ENCODE measurements around the gene NR1H4.

The NR1H4 gene

DNA sequence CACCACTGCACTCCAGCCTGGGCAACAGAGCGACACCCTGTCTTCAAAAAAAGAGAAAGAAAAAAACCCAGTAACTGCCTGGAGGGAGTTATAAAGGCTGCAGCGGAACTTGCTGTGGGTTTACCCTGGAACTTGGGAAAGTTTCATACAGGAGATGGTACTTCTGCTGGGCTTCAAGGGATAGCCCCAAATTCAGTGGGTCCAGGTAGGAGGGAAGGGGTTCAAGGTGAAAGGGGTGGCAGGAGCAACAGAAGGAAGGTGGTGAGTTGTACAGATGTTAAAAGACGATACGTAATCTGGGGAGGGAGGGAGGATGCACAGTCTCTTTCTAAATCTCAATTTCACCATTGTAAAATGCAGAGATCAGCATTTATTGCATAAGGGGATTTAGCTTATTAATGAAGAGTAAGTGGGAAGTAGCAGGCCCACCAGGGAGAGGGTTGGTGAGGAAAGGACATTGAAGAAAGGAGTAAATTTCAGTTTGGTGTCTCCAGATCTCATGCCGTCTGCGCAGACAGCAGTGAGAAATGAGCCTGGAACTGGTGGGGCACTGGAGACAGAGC is 91.3 kb downstream of the NR1H4 start:
- H2BK15ac ChIP-seq (replicated peaks; ENCODE audit: low read depth): no peak overlapping the region
- no peak overlapping the region for H3K27ac ChIP-seq (ENCODE audit: low read depth, low read length)
- H3K9ac ChIP-seq (ENCODE audit: low read length): no peak overlapping the region
- no CpG with 5 or more reads among the region's 6 CpGs for WGBS (ENCODE audit: extremely low coverage, insufficient coverage, low lambda C conversion rate)
- no peaks in the 10 kb centered on the region for H3K36me3 ChIP-seq (ENCODE audit: control insufficient read depth, insufficient read depth, low read length)
- DNase-seq: no peak
- H3K4ac ChIP-seq (ENCODE audit: low read depth, low read length): peak overlapping the region; percentile 65
- no peak overlapping the region for H3K18ac ChIP-seq (ENCODE audit: low read length)
- no peak overlapping the region for H3K4me2 ChIP-seq (ENCODE audit: low read length)
- H4K5ac ChIP-seq (ENCODE audit: low read length): no peak overlapping the region
- H2BK120ac ChIP-seq (ENCODE audit: low read depth, low read length): no peak overlapping the region
- no peak overlapping the region for H3K4me3 ChIP-seq (ENCODE audit: low read length)
- no peaks in the 10 kb centered on the region for H3K79me1 ChIP-seq (ENCODE audit: low read length)
- H3K27me3 ChIP-seq (ENCODE audit: insufficient read depth, low read length, poor library complexity): no peaks in the 10 kb centered on the region
- H2BK5ac ChIP-seq (ENCODE audit: low read length): no peak overlapping the region
- H3K56ac ChIP-seq (ENCODE audit: low read length): peak overlapping the region; percentile 42
- H2AK5ac ChIP-seq (ENCODE audit: low read length): no peak overlapping the region
- H3K23ac ChIP-seq (ENCODE audit: low read length): no peak overlapping the region
- H4K8ac ChIP-seq (ENCODE audit: low read depth, low read length): no peak overlapping the region
- H3K79me2 ChIP-seq (ENCODE audit: control insufficient read depth, insufficient read depth, low read length): no peaks in the 10 kb centered on the region
- no peaks in the 10 kb centered on the region for H3K4me1 ChIP-seq (ENCODE audit: control insufficient read depth, low read depth, low read length)

DNA sequence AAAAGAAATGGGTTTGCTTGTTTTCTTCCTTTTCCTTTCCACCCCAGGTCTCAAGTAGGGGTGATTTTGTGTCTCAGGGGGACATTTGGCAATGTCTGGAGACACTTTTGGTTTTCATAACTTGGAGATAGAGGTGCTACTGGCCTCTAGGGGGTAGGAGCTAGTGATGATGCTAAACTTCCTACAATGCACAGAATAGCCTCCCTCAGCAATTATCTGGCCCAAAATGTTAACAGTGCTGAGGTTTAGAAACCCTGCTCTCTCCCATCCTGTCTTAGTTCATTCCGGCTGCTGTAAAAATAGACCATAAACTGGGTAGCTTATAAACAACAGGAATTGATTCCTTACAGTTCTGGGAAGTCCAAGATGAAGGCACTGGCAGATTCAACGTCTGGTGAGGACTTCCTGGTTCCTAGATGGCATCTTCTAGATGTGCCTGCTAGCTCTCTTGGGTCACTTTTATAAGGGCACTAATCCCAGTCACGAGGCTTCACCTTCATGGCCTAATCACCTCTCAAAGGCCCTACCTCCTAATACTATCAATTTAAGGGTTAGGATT is 92.4 kb downstream of the NR1H4 start:
- H3K9ac ChIP-seq (ENCODE audit: low read length): no peak overlapping the region
- no peak overlapping the region for H3K4ac ChIP-seq (ENCODE audit: low read depth, low read length)
- no peak overlapping the region for H3K27ac ChIP-seq (ENCODE audit: low read depth, low read length)
- no peaks in the 10 kb centered on the region for H3K79me1 ChIP-seq (ENCODE audit: low read length)
- no peak overlapping the region for H2BK5ac ChIP-seq (ENCODE audit: low read length)
- H3K79me2 ChIP-seq (ENCODE audit: control insufficient read depth, insufficient read depth, low read length): no peaks in the 10 kb centered on the region
- no peak overlapping the region for H3K4me3 ChIP-seq (ENCODE audit: low read length)
- no peak overlapping the region for H2BK120ac ChIP-seq (ENCODE audit: low read depth, low read length)
- no peak overlapping the region for H4K8ac ChIP-seq (ENCODE audit: low read depth, low read length)
- H2BK15ac ChIP-seq (replicated peaks; ENCODE audit: low read depth): no peak overlapping the region
- H3K18ac ChIP-seq (ENCODE audit: low read length): no peak overlapping the region
- no peak overlapping the region for H3K4me2 ChIP-seq (ENCODE audit: low read length)
- H3K4me1 ChIP-seq (ENCODE audit: control insufficient read depth, low read depth, low read length): no peaks in the 10 kb centered on the region
- no peak for DNase-seq
- no peaks in the 10 kb centered on the region for H3K36me3 ChIP-seq (ENCODE audit: control insufficient read depth, insufficient read depth, low read length)
- no peak overlapping the region for H3K56ac ChIP-seq (ENCODE audit: low read length)
- H2AK5ac ChIP-seq (ENCODE audit: low read length): no peak overlapping the region
- no peak overlapping the region for H4K5ac ChIP-seq (ENCODE audit: low read length)
- WGBS (ENCODE audit: extremely low coverage, insufficient coverage, low lambda C conversion rate): no CpG with 5 or more reads among the region's 3 CpGs
- H3K27me3 ChIP-seq (ENCODE audit: insufficient read depth, low read length, poor library complexity): no peaks in the 10 kb centered on the region
- no peak overlapping the region for H3K23ac ChIP-seq (ENCODE audit: low read length)

DNA sequence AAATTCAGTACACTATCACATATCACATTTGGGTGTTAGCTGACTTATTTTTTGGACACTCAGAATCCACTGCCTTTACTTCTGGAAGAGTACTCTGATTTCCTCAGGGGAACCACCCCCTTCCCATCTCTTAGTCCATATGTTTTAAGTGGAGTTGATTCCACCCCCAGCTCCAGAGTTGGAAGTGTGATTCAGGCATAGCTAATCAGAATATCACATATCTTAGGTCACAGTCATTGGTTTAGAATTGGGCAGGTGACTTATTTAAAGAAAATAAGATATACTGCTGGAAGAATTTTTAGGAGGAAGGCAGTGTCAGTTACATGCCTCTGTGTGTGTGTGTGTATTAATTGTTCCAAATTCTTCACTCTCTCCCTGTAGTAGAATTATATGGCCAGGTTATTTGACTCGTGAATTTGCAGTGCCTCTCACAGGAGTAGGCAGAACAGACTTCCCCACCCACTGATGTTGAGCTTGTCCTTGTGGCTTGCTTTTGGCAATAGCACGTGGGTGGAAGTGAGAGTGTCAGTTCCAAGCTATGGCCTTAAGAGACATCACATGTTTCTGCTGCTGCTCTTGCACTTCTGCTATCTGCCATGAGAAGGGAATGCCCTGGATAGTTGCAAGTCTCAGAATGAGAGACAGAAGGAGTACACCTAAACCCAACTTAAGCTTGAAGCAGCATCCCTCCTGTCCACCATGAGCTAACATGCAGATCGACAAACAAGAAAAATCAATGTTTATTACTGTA is 93.4 kb downstream of the NR1H4 start:
- no peak overlapping the region for H3K18ac ChIP-seq (ENCODE audit: low read length)
- H3K4ac ChIP-seq (ENCODE audit: low read depth, low read length): no peak overlapping the region
- no peak for DNase-seq
- no peak overlapping the region for H3K27ac ChIP-seq (ENCODE audit: low read depth, low read length)
- H3K4me2 ChIP-seq (ENCODE audit: low read length): no peak overlapping the region
- no peaks in the 10 kb centered on the region for H3K4me1 ChIP-seq (ENCODE audit: control insufficient read depth, low read depth, low read length)
- H3K79me2 ChIP-seq (ENCODE audit: control insufficient read depth, insufficient read depth, low read length): no peaks in the 10 kb centered on the region
- no peak overlapping the region for H2BK120ac ChIP-seq (ENCODE audit: low read depth, low read length)
- no CpG with 5 or more reads among the region's 3 CpGs for WGBS (ENCODE audit: extremely low coverage, insufficient coverage, low lambda C conversion rate)
- H3K9ac ChIP-seq (ENCODE audit: low read length): no peak overlapping the region
- no peak overlapping the region for H2BK15ac ChIP-seq (replicated peaks; ENCODE audit: low read depth)
- H3K56ac ChIP-seq (ENCODE audit: low read length): no peak overlapping the region
- H4K5ac ChIP-seq (ENCODE audit: low read length): no peak overlapping the region
- H3K36me3 ChIP-seq (ENCODE audit: control insufficient read depth, insufficient read depth, low read length): no peaks in the 10 kb centered on the region
- no peak overlapping the region for H3K23ac ChIP-seq (ENCODE audit: low read length)
- no peak overlapping the region for H4K8ac ChIP-seq (ENCODE audit: low read depth, low read length)
- H3K79me1 ChIP-seq (ENCODE audit: low read length): no peaks in the 10 kb centered on the region
- H3K4me3 ChIP-seq (ENCODE audit: low read length): no peak overlapping the region
- H2AK5ac ChIP-seq (ENCODE audit: low read length): no peak overlapping the region
- H2BK5ac ChIP-seq (ENCODE audit: low read length): no peak overlapping the region
- no peaks in the 10 kb centered on the region for H3K27me3 ChIP-seq (ENCODE audit: insufficient read depth, low read length, poor library complexity)

DNA sequence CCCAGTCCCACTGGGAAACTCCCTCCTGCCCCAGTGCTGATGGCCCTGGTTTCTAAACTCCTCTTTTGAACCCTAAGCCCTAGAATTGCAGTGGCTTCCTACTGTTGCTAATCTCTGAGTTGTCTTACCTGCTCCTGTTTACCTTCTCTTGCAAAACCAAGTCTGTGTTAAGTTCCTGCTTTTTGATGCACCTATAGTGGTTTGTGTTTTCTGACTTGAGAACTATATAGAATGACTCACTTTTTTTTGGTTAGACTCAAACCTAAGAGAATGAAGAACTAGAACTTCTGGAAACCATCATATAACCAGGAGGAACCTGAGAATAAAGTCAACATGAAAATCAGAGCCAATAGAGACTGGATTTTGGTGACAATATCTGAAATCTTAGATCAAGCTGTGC is 94.3 kb downstream of the NR1H4 start:
- H3K56ac ChIP-seq (ENCODE audit: low read length): no peak overlapping the region
- H4K8ac ChIP-seq (ENCODE audit: low read depth, low read length): no peak overlapping the region
- no peaks in the 10 kb centered on the region for H3K4me1 ChIP-seq (ENCODE audit: control insufficient read depth, low read depth, low read length)
- H2BK15ac ChIP-seq (replicated peaks; ENCODE audit: low read depth): no peak overlapping the region
- no peak overlapping the region for H3K27ac ChIP-seq (ENCODE audit: low read depth, low read length)
- no peaks in the 10 kb centered on the region for H3K36me3 ChIP-seq (ENCODE audit: control insufficient read depth, insufficient read depth, low read length)
- no peaks in the 10 kb centered on the region for H3K27me3 ChIP-seq (ENCODE audit: insufficient read depth, low read length, poor library complexity)
- H3K79me1 ChIP-seq (ENCODE audit: low read length): no peaks in the 10 kb centered on the region
- H2BK5ac ChIP-seq (ENCODE audit: low read length): no peak overlapping the region
- no peak overlapping the region for H2AK5ac ChIP-seq (ENCODE audit: low read length)
- no peak overlapping the region for H2BK120ac ChIP-seq (ENCODE audit: low read depth, low read length)
- no peak overlapping the region for H3K18ac ChIP-seq (ENCODE audit: low read length)
- no peaks in the 10 kb centered on the region for H3K79me2 ChIP-seq (ENCODE audit: control insufficient read depth, insufficient read depth, low read length)
- no peak overlapping the region for H4K5ac ChIP-seq (ENCODE audit: low read length)
- H3K4me3 ChIP-seq (ENCODE audit: low read length): no peak overlapping the region
- H3K4ac ChIP-seq (ENCODE audit: low read depth, low read length): no peak overlapping the region
- no peak for DNase-seq
- no peak overlapping the region for H3K23ac ChIP-seq (ENCODE audit: low read length)
- H3K9ac ChIP-seq (ENCODE audit: low read length): no peak overlapping the region
- H3K4me2 ChIP-seq (ENCODE audit: low read length): no peak overlapping the region

DNA sequence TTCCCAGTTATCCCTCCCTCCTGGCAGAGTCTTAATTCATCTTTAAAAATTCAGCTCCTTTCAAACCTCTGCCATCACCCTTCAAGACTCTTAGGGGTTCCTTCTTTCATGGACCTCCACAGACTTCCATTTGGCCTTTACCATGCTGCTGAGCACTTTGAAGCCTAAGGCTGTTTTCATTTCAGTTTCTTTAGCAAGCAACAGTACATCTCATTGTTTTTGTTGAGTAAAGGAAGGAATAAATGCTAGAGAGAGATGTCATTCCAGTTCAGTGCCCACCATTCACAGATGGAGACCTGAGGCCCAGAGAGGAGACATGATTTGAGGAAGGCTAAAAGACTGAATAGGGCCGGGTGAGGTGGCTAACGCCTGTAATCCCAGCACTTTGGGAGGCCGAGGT is 98.5 kb downstream of the NR1H4 start:
- H2BK5ac ChIP-seq (ENCODE audit: low read length): no peak overlapping the region
- H3K4me3 ChIP-seq (ENCODE audit: low read length): no peak overlapping the region
- H3K4me1 ChIP-seq (ENCODE audit: control insufficient read depth, low read depth, low read length): peaks cover 2% of the 10 kb centered on the region
- no peaks in the 10 kb centered on the region for H3K79me2 ChIP-seq (ENCODE audit: control insufficient read depth, insufficient read depth, low read length)
- no peaks in the 10 kb centered on the region for H3K36me3 ChIP-seq (ENCODE audit: control insufficient read depth, insufficient read depth, low read length)
- H3K56ac ChIP-seq (ENCODE audit: low read length): no peak overlapping the region
- WGBS (ENCODE audit: extremely low coverage, insufficient coverage, low lambda C conversion rate): no CpG with 5 or more reads among the region's 3 CpGs
- no peaks in the 10 kb centered on the region for H3K27me3 ChIP-seq (ENCODE audit: insufficient read depth, low read length, poor library complexity)
- no peak overlapping the region for H3K9ac ChIP-seq (ENCODE audit: low read length)
- H3K18ac ChIP-seq (ENCODE audit: low read length): no peak overlapping the region
- H4K5ac ChIP-seq (ENCODE audit: low read length): no peak overlapping the region
- no peak for DNase-seq
- H3K4ac ChIP-seq (ENCODE audit: low read depth, low read length): no peak overlapping the region
- no peak overlapping the region for H4K8ac ChIP-seq (ENCODE audit: low read depth, low read length)
- H3K4me2 ChIP-seq (ENCODE audit: low read length): no peak overlapping the region
- no peaks in the 10 kb centered on the region for H3K79me1 ChIP-seq (ENCODE audit: low read length)
- no peak overlapping the region for H2AK5ac ChIP-seq (ENCODE audit: low read length)
- no peak overlapping the region for H3K23ac ChIP-seq (ENCODE audit: low read length)
- H2BK120ac ChIP-seq (ENCODE audit: low read depth, low read length): no peak overlapping the region
- no peak overlapping the region for H2BK15ac ChIP-seq (replicated peaks; ENCODE audit: low read depth)
- H3K27ac ChIP-seq (ENCODE audit: low read depth, low read length): no peak overlapping the region

Measured in mesendoderm (in vitro differentiated cells).